Activated CD8-positive, alpha-beta memory T cell treated with anti-CD3 and anti-CD28 coated beads for 24 hours (primary cell): ENCODE results near the gene EXOC3L1.

Experiments
- DNase-seq: peaks from one replicate; pipeline ENCODE4 v3.0.0-alpha.2; 2020

Gene EXOC3L1

DNA sequence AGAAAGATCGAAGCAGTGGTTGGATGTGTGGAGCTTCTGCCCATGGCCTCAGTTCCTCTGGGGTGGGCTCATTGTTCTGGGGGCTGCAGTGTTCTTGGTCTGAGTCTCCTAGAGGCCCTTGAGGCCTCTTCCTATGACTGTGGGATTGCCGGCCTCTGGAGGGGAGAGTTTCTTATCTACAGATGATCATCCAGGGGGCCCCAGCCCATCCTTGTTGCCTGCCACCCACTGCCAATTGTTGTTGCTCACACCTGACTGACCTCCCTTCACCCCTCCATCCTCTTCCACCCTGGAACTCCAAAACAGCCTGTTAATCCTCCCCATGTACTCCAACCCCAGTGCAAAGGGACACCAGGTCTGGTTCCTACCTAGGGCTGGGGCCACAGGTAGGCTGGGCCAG, 45.0 kb downstream of the EXOC3L1 start:
- DNase-seq = no peak

GRCh38 chr16:67142342-67142741, 47.6 kb downstream of the EXOC3L1 start:
- no peak for DNase-seq

- no peak for DNase-seq
Measured at GRCh38 chr16:67141391-67141790, 48.5 kb downstream of the EXOC3L1 start.

DNA sequence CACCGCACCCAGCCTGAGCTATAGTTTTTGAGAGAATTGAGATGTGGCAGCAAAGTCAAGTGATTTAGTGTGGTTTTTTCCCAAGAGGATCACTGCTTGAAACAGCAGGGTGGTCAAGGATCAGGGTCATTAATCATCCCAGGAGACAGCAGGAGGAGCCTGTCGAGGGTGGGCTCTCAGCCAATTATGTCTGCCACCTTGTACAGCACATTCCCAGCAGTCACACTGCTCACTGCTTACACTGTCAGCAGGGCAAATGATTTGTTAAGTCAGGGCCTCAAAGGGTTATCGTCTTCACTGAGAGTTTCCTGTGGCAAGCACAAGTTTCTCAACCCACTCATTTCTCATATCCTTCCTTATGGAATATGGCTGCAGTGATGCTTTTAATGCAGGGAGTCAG, 52.3 kb downstream of the EXOC3L1 start:
- DNase-seq = no peak
